ENCODE measurements around the gene LRCH4.

DNA sequence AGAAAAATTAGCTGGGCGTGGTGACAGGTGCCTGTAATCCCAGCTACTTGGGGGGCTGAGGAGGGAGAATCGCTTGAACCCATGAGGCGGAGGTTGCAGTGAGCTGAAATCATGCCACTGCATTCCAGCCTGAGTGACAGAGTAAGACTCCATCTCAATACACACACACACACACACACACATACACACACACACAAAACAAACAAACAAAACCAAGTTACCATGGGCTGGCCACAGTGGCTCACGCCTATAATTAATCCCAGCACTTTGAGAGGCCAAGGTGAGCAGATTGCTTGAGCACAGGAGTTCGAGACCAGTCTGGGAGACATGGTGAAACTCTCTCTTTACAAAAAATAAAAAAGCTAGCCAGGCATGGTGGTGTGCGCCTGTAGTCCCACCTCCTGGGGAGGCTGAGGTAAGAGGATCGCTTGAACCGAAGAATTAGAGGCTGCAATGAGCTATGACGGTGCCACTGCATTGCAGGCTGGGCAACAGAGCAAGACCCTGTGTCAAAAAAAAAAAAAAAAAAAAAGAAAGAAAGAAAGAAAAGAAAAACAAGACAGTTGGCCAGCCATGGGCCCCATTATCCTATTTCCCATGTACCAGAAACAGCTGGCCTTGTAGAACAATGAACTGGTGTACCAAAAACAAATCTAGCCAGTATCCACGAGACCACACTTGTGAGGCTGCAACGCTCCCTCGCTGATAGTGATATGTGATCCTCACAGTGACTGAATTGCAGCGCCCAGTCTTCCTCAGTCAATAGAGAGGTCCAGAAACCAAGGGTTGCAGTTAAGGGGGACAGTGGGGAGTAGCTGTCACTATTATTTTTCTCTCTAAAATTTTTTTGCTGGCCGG lies 53.5 kb downstream of the LRCH4 start:
- TF ChIP-seq, protein P1, sequence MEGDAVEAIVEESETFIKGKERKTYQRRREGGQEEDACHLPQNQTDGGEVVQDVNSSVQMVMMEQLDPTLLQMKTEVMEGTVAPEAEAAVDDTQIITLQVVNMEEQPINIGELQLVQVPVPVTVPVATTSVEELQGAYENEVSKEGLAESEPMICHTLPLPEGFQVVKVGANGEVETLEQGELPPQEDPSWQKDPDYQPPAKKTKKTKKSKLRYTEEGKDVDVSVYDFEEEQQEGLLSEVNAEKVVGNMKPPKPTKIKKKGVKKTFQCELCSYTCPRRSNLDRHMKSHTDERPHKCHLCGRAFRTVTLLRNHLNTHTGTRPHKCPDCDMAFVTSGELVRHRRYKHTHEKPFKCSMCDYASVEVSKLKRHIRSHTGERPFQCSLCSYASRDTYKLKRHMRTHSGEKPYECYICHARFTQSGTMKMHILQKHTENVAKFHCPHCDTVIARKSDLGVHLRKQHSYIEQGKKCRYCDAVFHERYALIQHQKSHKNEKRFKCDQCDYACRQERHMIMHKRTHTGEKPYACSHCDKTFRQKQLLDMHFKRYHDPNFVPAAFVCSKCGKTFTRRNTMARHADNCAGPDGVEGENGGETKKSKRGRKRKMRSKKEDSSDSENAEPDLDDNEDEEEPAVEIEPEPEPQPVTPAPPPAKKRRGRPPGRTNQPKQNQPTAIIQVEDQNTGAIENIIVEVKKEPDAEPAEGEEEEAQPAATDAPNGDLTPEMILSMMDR (conservative IDR thresholded peaks at IDR 0.05; ENCODE audit: low read length) = no peak
- no peak for TF ChIP-seq EZH2phosphoT487 (IDR thresholded peaks at IDR 0.05; ENCODE audit: borderline replicate concordance, low read depth, low read length)
